Measurements from ENCODE around the gene CNTF. TPM values are rescaled to one million over a fixed set of nuclear protein-coding genes. Genes with fewer than 3 reads are reported as not detected.

Gene CNTF
- total RNA-seq, 2 donors from 2014 or later: 4.7 to 5.3 TPM

DNA sequence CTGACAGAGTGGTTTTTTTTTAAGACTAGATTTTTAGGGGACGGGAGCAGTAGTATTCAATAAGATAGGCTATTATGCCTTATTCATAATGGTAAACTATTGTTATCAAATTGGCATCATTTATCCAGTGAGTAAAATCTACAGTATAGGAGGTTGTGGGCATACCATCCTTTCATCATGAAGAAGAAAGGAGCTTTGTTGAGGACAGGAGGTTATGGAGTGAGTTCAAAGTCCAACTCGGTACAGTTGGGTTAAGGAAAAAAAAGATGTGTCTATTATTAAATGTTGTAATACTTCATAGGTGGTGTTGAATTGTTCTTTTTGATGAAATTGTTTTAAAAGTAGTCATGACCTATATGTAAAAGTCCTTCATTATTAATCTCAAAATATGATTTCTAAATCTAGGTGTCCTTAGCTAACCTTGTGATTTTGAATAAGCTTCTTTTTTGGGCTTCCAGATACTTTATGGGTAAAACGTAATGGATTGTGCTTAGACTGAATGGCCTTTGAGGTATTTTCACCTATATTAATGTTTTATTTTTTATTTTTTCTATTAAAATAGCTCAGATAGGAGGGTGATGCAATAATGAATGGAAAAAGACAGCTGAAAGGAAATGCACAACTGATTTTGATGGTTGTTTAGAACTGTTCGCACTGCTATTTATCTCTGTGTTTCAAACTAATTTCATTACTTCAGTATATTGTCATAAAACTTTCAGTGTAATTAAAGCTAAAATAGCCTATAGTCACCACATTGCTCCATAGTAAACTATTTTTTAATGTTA is 15.3 kb upstream of the CNTF start:
- no peak for DNase-seq (ENCODE audit: low spot score)
- H3K27ac ChIP-seq: no peak overlapping the region
- no peak for ATAC-seq (ENCODE audit: insufficient number of reproducible peaks, low FRiP score, low read depth)
- no peaks in the 10 kb centered on the region for H3K27me3 ChIP-seq (replicated peaks; ENCODE audit: insufficient read depth)
- H3K4me1 ChIP-seq (ENCODE audit: control insufficient read depth in 1 of 2, low read depth in 2 of 2): no peaks in the 10 kb centered on the region
- H3K4me3 ChIP-seq: no peak overlapping the region
- H3K9me3 ChIP-seq: no peaks in the 10 kb centered on the region
- TF ChIP-seq, protein P1, sequence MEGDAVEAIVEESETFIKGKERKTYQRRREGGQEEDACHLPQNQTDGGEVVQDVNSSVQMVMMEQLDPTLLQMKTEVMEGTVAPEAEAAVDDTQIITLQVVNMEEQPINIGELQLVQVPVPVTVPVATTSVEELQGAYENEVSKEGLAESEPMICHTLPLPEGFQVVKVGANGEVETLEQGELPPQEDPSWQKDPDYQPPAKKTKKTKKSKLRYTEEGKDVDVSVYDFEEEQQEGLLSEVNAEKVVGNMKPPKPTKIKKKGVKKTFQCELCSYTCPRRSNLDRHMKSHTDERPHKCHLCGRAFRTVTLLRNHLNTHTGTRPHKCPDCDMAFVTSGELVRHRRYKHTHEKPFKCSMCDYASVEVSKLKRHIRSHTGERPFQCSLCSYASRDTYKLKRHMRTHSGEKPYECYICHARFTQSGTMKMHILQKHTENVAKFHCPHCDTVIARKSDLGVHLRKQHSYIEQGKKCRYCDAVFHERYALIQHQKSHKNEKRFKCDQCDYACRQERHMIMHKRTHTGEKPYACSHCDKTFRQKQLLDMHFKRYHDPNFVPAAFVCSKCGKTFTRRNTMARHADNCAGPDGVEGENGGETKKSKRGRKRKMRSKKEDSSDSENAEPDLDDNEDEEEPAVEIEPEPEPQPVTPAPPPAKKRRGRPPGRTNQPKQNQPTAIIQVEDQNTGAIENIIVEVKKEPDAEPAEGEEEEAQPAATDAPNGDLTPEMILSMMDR (IDR thresholded peaks at IDR 0.05): no peak
- H3K36me3 ChIP-seq: peaks cover 8% of the 10 kb centered on the region

DNA sequence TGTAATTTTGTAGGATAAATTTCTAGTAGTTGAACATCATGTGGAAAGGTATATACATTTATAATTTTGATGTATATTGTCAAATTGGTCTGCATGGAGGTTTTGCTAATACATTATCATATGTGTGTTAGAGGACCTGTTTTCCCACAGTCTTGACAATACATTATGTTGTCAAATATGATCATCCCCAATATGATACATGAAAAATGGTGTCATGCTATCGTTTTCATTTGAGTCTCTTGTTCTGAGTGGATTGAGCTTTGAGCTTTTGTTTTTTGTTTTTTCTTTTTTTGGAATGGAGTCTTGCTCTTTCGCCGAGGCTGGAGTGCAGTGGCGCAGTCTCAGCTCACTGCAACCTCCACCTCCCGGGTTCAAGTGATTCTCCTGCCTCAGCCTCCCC is 14.1 kb upstream of the CNTF start:
- DNase-seq (ENCODE audit: low spot score) (no peak), ATAC-seq (ENCODE audit: insufficient number of reproducible peaks, low FRiP score, low read depth) (no peak)
- Histone ChIP-seq H3K9me3 (no peaks in the 10 kb centered on the region), H3K36me3 (peaks cover 20% of the 10 kb centered on the region), H3K4me3 (no peak overlapping the region), H3K27me3 (replicated peaks; ENCODE audit: insufficient read depth) (no peaks in the 10 kb centered on the region), H3K4me1 (ENCODE audit: control insufficient read depth in 1 of 2, low read depth in 2 of 2) (no peaks in the 10 kb centered on the region), H3K27ac (no peak overlapping the region)
- TF ChIP-seq, protein P1 (IDR thresholded peaks at IDR 0.05): no peak

DNA sequence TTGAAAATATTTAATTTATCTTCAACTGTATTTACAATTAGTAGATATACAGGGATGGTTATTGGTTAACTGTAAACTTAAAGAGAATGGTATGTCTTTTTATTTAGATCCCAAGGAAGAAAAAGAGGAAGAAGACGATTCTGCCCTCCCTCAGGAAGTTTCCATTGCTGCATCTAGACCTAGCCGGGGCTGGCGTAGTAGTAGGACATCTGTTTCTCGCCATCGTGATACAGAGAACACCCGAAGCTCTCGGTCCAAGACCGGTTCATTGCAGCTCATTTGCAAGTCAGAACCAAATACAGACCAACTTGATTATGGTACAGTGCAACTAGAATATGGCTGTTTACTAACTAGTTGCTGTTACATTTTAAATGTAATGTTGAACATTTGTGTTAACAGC is 12.7 kb upstream of the CNTF start:
- TF ChIP-seq, protein P1 (IDR thresholded peaks at IDR 0.05): no peak
- no peaks in the 10 kb centered on the region for H3K9me3 ChIP-seq
- peaks cover 31% of the 10 kb centered on the region for H3K36me3 ChIP-seq
- DNase-seq (ENCODE audit: low spot score) (no peak), ATAC-seq (ENCODE audit: insufficient number of reproducible peaks, low FRiP score, low read depth) (no peak)
- no peaks in the 10 kb centered on the region for H3K4me1 ChIP-seq (ENCODE audit: control insufficient read depth in 1 of 2, low read depth in 2 of 2)
- no peak overlapping the region for H3K4me3 ChIP-seq
- no peaks in the 10 kb centered on the region for H3K27me3 ChIP-seq (replicated peaks; ENCODE audit: insufficient read depth)
- no peak overlapping the region for H3K27ac ChIP-seq

DNA sequence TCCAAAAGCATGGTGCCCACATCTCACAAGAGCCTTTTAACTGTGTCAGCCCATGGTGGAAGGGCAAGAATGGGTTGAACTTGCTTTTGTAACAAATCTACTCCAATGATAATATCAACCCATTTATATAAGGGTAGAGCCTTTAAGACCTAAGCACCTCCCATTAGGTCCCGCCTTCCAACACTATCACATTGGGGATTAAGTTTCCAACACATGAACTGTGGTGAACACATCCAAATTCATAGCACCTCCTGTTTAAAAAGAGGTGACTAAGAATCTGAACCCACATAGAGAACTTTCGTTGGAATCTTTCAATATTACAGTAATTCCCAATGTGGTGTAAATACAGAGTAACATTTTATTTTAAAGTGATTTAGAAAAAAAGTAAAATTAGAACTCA is 9.2 kb upstream of the CNTF start:
- H3K9me3 ChIP-seq: no peaks in the 10 kb centered on the region
- H3K4me3 ChIP-seq: no peak overlapping the region
- H3K36me3 ChIP-seq: peaks cover 49% of the 10 kb centered on the region
- H3K27me3 ChIP-seq (replicated peaks; ENCODE audit: insufficient read depth): no peaks in the 10 kb centered on the region
- no peak for DNase-seq (ENCODE audit: low spot score)
- TF ChIP-seq, protein P1 (IDR thresholded peaks at IDR 0.05): no peak
- no peak for ATAC-seq (ENCODE audit: insufficient number of reproducible peaks, low FRiP score, low read depth)
- H3K4me1 ChIP-seq (ENCODE audit: control insufficient read depth in 1 of 2, low read depth in 2 of 2): no peaks in the 10 kb centered on the region
- H3K27ac ChIP-seq: no peak overlapping the region

DNA sequence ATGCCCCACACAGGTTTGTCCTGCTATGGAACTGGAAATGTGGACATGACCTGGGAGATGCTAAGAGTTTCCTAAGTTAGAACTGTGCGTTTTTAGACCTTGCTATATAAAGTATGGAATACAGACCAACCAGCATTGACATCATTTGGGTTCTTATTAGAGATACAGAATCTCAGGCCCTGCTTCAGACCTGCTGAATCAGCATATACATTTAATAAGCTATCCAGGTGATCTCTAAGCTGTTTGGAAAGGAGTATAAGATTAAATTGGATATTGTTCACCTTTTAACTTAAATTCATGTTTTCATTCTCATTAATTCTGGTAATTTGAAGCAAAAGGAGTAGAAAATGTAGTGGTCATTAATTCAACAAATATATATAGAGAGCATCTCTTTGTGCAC is 6.9 kb upstream of the CNTF start:
- DNase-seq (ENCODE audit: low spot score) (no peak), ATAC-seq (ENCODE audit: insufficient number of reproducible peaks, low FRiP score, low read depth) (no peak)
- Histone ChIP-seq H3K4me1 (ENCODE audit: control insufficient read depth in 1 of 2, low read depth in 2 of 2) (no peaks in the 10 kb centered on the region), H3K9me3 (no peaks in the 10 kb centered on the region), H3K4me3 (no peak overlapping the region), H3K27ac (no peak overlapping the region), H3K36me3 (peaks cover 50% of the 10 kb centered on the region), H3K27me3 (replicated peaks; ENCODE audit: insufficient read depth) (no peaks in the 10 kb centered on the region)
- TF ChIP-seq, protein P1 (IDR thresholded peaks at IDR 0.05): no peak

Measured in thoracic aorta (tissue), 2 donors.